Measurements from ENCODE around the gene PRMT9.

DNA sequence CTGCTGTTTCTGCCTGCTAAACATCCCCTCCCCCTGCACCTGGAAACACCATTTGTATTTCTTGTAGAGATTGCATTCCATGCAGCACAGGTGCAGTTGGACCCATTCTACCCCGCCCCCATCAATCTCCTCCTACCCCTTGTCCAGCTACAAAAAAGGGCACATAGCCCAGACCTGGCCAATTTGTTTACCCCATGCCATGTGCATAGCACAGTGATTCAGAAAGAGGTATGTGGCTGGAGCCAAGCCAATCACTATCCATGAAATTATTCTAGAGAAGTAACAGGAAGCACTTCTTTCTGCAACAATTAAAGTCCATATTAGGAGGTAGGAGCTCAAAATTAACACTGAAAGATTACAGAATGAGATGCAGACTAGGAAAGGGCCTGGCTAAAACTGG, 87.0 kb downstream of the PRMT9 start:
- TF ChIP-seq POLR2A (IDR thresholded peaks at IDR 0.05), result no peak
- TF ChIP-seq, protein P1, sequence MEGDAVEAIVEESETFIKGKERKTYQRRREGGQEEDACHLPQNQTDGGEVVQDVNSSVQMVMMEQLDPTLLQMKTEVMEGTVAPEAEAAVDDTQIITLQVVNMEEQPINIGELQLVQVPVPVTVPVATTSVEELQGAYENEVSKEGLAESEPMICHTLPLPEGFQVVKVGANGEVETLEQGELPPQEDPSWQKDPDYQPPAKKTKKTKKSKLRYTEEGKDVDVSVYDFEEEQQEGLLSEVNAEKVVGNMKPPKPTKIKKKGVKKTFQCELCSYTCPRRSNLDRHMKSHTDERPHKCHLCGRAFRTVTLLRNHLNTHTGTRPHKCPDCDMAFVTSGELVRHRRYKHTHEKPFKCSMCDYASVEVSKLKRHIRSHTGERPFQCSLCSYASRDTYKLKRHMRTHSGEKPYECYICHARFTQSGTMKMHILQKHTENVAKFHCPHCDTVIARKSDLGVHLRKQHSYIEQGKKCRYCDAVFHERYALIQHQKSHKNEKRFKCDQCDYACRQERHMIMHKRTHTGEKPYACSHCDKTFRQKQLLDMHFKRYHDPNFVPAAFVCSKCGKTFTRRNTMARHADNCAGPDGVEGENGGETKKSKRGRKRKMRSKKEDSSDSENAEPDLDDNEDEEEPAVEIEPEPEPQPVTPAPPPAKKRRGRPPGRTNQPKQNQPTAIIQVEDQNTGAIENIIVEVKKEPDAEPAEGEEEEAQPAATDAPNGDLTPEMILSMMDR (IDR thresholded peaks at IDR 0.05), result no peak

Data from right lobe of liver (tissue), 4 donors.